ENCODE data around the gene GABRA6.

DNA sequence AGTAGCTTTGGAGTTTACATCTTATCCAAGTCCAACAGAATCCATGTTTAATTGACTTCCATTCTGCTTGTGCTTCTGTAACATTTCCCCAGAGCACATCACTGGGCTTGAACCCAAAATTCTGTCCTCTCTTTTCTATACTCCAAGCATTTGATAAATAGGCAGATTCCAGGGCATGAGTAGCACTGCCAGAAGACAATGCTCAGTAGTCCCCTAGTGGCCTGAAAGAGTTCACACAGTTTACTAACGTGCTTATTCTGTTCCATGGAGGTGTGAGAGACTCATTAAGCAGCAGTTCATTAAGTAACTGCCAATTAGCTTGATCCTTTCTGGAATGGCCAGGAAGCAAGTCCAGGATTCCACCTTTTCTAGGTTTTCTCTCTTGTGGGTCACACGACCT lies 9.4 kb upstream of the GABRA6 start:
- TF ChIP-seq, protein P1, sequence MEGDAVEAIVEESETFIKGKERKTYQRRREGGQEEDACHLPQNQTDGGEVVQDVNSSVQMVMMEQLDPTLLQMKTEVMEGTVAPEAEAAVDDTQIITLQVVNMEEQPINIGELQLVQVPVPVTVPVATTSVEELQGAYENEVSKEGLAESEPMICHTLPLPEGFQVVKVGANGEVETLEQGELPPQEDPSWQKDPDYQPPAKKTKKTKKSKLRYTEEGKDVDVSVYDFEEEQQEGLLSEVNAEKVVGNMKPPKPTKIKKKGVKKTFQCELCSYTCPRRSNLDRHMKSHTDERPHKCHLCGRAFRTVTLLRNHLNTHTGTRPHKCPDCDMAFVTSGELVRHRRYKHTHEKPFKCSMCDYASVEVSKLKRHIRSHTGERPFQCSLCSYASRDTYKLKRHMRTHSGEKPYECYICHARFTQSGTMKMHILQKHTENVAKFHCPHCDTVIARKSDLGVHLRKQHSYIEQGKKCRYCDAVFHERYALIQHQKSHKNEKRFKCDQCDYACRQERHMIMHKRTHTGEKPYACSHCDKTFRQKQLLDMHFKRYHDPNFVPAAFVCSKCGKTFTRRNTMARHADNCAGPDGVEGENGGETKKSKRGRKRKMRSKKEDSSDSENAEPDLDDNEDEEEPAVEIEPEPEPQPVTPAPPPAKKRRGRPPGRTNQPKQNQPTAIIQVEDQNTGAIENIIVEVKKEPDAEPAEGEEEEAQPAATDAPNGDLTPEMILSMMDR (IDR thresholded peaks at IDR 0.05; ENCODE audit: low read length), result peak; percentile 59
- no peak for TF ChIP-seq EZH2 (optimal IDR thresholded peaks at IDR 0.05; ENCODE audit: low read depth, low read length)

All from MM.1S (cell line).